ENCODE data around the gene FGF18. TPM values are rescaled to one million over a fixed set of nuclear protein-coding genes. Genes with fewer than 3 reads are reported as not detected.

Gene FGF18
- total RNA-seq, 1 experiment from 2014 or later, result 0.06 TPM

GRCh38 chr5:171467107-171467506 is 47.7 kb downstream of the FGF18 start:
- DNase-seq (ENCODE audit: low read depth), result no peak

GRCh38 chr5:171469326-171469725 is 49.9 kb downstream of the FGF18 start:
- DNase-seq (ENCODE audit: low read depth), result no peak

DNA sequence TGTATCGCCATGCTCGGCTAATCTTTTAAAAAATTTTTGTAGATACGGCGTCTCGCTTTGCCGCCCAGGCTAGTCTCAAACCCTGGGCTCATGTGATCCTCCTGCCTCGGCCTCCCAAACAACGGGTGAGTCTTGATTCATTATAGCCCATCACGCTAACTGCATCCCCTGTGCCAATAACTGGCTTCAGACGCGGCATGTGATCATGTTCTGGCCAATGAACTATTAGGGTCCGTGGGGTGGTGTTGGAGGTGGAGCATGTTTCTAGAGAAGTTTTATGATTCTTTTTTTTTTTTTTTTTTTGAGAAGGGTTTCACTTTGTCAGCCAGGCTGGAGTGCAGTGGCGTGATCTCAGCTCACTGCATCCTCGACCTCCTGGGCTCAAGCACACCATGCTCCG is 51.0 kb downstream of the FGF18 start:
- no peak for DNase-seq (ENCODE audit: low read depth)

- DNase-seq (ENCODE audit: low read depth), result no peak
Measured at GRCh38 chr5:171474230-171474813, 54.9 kb downstream of the FGF18 start.

DNA sequence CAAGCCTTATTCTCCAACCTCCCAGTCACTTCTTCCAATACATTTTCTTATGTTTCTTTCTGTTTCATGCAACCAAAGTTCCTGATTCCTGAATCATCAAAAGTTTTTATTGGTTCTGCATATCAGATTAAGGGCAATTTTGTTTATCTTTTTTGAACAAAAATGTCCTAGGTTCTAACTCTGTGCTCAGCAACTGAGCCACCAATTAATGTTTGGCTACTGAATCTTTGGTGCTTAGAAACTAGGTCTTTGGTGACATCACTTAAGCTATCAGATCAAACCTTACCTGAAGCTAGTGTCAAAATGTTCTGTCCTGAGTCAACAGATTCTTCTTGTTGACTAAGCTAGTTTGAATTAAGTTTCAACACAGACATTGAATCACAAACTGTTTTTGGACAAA is 56.1 kb downstream of the FGF18 start:
- DNase-seq (ENCODE audit: low read depth), result no peak

GRCh38 chr5:171476701-171477100 is 57.3 kb downstream of the FGF18 start:
- DNase-seq (ENCODE audit: low read depth), result no peak

DNA sequence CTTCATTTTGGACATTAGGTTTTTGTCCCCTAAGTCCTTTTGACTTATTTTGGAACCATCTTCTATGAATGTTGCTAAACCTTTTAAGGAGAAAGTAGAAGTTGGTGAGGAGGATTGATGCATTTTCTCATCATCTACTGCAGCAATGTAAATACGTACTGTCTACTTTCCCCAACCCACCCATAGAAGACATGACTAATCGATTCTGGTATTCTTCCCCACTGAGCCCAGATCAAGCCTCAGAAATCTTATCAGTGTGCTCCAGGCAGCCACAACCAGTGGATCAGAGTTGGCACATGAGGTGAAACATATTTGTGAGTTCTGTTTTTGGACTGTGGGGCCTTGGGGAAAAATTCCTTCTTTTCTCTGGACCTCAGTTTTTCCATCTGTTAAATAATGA is 57.7 kb downstream of the FGF18 start:
- DNase-seq (ENCODE audit: low read depth), result no peak

DNA sequence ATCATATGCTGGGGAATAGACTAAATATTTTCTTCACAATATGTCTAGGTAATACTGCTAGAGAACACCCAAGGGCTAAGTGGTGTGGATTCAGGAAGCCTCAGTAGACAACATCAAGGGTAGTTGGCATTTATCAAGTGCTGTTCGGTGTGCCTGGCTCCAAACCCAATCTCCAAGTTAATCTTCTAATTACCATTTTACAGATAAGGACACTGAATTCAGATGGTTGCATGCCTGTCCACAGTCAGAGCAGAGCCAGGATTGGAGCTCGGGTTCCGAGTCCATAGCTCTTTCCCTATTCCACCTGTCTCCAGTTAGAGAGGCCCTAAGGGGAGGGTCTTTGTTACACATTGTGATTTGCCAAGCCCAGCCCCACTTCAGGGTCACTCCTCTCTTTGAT is 58.2 kb downstream of the FGF18 start:
- DNase-seq (ENCODE audit: low read depth), result no peak

GRCh38 chr5:171478946-171479775 is 59.7 kb downstream of the FGF18 start:
- no peak for DNase-seq (ENCODE audit: low read depth)

GRCh38 chr5:171479776-171480125 is 60.3 kb downstream of the FGF18 start:
- DNase-seq (ENCODE audit: low read depth), result no peak

GRCh38 chr5:171480239-171480638 is 60.8 kb downstream of the FGF18 start:
- DNase-seq (ENCODE audit: low read depth), result no peak

- DNase-seq (ENCODE audit: low read depth), result no peak
Measured at GRCh38 chr5:171481571-171482433, 62.4 kb downstream of the FGF18 start.

GRCh38 chr5:171482434-171482730 is 62.9 kb downstream of the FGF18 start:
- no peak for DNase-seq (ENCODE audit: low read depth)

- DNase-seq (ENCODE audit: low read depth), result no peak
Measured at GRCh38 chr5:171483551-171484135, 64.2 kb downstream of the FGF18 start.

DNA sequence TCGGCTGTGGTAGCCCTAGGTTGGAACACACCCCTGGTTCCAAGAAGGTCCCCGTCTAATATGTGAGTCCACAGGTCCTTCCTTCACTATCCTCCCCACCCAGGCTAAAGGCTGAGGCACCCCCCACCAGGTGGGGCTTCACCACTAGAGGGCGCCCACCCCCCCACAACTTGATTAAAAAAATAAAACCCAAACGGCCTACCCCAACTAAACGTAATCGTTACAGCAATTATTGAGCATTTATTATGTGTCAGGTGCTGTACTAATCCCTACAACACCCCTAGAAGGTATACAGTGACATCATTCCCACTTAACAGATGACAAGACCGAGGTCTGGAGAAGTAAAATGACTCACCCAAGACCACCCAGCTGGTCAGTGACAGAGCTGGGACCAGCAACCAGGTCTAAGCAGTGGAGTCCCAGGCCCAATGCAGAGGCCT is 65.0 kb downstream of the FGF18 start:
- peak; percentile 7 for DNase-seq (ENCODE audit: low read depth)

GRCh38 chr5:171485668-171486067 is 66.2 kb downstream of the FGF18 start:
- DNase-seq (ENCODE audit: low read depth), result no peak

- DNase-seq (ENCODE audit: low read depth), result no peak
Measured at GRCh38 chr5:171486613-171487012, 67.2 kb downstream of the FGF18 start.

GRCh38 chr5:171488876-171489275 is 69.4 kb downstream of the FGF18 start:
- DNase-seq (ENCODE audit: low read depth), result no peak

GRCh38 chr5:171492781-171493180 is 73.3 kb downstream of the FGF18 start:
- DNase-seq (ENCODE audit: low read depth), result peak; percentile 14

DNA sequence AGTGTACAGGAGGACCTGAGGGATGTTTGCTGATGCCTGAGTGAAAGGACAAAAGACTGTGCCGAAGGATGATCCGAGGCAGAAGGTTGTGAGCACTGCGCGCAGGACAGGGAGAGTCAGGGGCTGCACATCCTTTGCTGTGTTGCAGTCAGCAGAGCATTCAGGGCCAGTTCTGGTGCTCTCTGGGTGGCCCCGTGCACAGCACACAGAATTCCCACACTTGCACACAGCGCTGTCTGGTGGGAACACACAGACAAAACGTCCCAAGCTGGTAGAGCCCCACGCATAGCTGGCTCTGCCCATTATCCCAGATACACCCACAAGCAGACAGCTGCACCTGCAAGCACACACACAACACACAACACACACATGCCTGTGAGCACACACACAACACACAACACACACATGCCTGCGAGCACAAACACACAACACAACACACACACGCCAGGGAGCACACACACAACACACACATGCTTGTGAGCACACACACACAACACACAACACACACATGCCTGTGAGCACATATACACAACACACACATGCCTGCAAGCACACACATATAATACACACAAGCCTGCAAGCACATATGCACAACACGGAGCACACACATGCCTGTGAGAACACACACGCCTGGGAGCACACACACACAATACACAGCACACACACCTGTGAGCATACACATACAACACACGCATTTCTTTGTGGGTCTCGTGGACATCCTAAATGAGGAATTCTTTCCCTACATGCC is 74.4 kb downstream of the FGF18 start:
- DNase-seq (ENCODE audit: low read depth), result no peak

DNA sequence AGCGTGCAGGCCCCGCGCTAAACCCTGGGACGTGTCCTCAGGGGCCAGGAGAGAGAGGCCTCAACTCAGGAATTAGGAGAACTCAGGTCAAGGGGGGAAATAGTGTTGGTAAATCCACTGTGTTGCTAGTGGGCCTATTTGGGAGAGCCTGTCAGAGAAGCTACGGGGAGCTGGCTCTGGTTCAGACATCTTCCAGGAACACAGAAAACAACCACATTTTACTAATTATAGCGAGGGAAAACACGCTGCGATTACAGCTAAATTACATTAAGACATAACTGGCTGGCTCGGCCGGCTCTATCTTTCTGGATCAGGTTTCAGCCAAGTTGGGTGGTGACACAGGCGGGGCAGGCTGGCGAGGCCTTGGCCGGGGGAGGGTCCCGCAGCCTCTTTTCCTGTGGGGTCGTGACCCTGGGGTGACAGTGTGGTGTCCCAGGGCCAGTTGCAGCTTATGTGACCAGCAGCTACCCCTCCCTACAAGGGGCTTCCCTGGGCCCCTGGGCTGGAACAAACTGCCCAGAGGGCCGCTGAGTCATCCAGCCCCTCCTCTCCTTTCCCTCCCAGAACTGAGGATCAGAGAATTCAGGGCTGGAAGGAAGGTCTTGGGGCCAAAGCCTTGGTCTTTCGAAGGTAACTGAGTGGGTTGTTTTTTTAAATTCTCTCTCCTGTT is 75.1 kb downstream of the FGF18 start:
- peak; percentile 40 for DNase-seq (ENCODE audit: low read depth)
